ENCODE measurements around the gene USPL1.
A peak's percentile ranks its signal among the peaks of the same experiment; 100 is the strongest.
"Not testable (repeated sequence)": the region's sequence is repeated elsewhere in the genome, so short reads cannot be mapped to it uniquely, and the experiment has no call there.

USPL1 gene

DNA sequence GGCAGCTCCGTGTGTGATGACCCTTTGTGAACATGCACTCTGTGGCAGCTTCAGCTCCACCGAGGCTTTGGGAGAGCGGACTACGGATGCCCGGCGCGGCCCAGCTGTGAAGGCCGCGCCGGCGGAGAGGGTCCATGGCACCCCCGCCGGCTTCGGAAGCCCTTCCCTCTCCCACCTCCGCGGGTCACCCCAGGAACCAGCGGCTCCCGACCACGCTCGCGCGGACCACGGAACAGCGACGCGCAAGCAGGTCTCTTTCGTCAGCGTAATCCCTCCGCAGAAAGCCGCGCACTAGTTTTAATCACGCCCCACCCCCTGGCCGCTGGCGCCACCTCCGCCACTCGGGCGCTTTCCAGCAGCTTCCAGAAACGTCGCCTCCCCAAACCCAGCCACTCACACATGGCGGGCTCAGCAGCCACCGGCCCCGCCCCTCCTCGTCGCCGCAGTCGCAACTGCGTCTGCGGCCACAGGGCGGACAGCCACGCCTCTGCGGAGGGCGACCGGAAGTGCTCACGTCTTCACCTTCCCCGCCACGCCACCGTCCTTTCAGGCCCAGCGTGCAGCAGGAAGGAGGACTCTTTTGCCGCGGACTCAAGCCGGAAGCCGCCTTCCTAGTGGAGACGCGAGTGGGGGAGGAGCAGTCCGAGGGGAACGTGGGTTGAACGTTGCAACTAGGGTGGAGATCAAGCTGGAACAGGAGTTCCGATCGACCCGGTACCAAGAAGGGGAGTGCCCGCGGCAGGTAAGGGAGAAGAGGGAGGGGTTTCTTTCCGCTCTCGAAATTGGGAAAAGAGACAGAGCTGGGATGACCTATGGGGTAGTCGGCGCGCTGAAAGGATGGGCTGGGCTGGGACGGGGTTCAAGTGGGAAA is at the start of gene USPL1:
Gene USPL1 (plus strand): TSS at position 606 of the 871 bp plus-strand sequence. CDS start 3,221 bp downstream, outside the sequence.
- peak; percentile 99 for DNase-seq (ENCODE audit: low read depth)

DNA sequence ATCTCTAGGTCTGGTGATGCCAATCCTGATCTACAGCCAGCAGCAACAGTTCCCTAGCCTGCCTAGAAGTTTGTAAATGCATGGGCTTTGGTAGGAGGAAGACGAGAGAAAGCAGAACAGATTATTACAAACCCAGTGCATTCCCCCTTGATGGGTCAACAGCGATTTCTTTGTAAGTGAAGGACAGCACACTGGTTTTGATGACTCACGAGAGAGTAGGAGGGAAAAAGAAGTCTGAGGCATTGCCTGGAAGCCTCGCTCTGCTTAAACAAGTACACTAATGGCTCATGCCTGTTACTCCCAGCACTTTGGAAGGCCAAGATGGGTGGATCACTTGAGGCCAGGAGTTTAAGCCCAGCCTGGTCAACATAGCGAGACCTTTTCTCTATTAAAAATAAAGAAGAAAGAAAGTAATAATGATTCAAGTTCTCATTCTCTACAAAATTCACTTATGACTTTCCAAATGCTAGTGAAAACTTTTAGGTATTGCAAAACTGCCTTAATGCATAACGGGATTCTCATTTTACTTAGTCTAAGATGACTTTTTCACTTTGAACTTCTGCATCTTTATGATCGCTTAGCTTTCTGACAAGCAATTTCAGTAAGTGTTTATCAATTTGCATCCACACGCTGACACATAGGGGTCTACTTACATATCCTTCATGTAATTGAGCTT is 47.7 kb upstream of the USPL1 start:
- peak; percentile 100 for DNase-seq (ENCODE audit: low read depth)

DNA sequence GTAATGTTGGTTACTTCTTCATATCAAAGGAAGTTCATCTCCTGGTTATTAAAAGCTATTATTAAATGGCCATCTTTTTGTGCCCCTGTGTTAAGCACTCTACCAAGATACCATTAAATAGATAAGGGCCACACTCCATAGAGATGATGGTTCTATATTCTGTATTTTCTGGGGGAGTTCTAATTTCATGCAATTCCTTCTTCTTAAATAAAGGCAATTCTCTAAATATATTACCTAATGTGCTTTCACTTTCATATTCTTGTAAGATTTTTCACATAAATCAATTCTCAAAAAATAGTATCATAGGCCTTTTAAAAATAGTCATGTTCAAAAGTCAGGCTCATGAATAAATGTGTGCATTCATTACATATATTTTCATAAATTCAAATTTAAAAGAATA is 47.0 kb upstream of the USPL1 start:
- DNase-seq (ENCODE audit: low read depth): no peak

DNA sequence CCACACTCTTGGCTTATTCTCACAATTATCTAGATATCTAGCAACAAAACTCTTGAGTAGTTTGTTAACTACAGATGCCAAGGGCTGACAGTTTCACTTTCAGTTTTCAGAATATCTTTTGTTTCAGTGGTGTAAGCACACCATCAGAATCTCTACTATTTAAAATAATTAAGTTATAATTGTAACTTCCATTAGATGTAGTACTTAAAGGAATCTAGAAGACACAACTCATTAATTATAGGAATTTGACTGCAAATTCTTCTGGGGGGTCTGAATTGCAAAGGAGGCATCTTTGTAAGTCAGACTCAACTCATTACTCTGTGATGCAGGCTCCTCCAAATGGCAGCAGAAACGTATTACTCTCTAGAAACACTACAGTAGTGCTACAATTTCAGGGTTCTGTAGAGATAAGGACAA is 44.9 kb upstream of the USPL1 start:
- DNase-seq (ENCODE audit: low read depth): peak; percentile 72

DNA sequence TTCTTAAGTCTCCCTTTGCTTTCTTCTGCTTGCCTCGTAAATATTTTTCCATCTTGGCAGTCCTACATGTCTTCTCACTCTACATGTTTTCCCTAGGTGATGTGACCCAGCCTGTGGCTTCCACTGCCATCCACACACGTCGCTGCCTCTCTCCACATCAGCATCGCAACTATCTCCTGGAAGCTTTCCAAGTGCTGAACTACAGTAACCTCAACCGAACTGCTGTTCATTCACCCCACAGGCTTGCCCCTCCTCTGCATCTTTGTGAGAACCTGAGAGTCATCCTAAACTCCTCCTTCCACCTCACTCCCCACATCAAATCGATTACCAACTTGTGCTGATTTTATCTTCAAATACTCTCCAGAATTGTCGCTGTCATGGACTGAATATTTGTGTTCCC is 41.2 kb upstream of the USPL1 start:
- peak; percentile 83 for DNase-seq (ENCODE audit: low read depth)

DNA sequence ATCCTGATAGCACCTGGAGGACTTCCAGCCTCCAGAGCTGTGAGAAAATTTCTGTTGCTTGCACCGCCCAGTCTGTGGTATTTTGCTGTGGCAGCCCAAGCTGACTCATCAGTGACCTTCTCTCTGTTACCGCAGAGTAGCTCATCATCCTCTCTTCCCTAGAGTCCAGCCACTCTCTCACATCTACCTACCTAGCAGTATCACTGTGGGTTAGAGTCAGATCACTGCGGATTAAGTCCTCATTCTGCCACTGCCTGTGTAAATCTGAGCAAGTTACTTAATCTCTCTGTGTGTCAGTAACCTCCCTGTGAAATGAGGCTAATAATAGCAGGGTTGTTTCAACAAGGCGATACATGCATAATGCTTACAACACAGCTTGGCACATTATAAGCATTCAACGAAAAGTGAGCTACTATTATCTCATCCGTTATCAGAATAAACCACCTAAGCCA is 40.3 kb upstream of the USPL1 start:
- DNase-seq (ENCODE audit: low read depth): peak; percentile 99

DNA sequence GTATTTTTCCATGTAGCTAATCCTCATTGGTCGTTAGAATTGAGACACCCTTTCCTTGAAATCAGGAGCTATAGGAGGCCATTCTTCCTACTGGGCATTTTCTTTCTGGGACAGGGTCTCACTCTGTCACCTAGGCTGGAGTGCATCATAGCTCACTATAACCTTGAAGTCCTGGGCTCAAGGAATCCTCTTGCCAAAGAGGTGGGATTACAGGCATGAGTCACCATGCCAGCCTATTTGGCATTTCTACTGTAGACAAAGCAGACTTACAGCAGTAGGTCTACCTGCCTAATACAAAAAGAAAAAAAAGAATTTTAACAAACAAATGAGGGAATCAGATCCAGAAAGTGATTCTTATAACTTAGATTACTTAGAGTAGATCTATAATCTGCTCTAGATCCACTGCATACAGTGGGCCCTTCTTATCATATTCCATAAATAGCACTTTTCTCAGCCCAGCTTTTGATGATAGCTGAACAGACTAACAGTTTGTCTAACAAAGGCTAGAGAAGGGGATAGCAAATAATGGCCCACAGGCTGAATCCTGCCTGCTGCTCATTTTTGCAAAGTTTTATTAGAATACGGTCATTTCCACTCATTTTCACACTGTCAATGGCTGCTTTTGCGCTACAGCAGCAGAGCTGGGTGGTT is 36.7 kb upstream of the USPL1 start:
- DNase-seq (ENCODE audit: low read depth): peak; percentile 66

DNA sequence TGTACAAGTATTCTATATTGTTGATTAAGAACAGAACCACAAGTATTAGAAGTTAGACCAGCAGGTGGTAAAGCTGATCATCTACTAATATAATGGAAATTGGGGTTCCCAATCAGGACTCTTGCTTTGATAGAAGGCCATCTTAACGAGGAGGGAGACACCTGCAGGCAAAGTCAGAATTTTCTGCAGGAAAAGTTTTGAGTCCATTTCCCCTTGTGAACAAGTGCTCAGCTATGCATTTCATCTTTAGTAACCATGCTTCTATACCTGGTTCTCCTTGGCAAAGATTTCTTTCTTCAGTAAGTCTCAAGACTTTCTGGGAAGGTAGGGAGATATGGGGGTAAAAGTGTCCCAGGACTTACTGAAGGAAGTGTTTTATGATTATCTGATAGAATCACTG is 36.1 kb upstream of the USPL1 start:
- DNase-seq (ENCODE audit: low read depth): peak; percentile 41

DNA sequence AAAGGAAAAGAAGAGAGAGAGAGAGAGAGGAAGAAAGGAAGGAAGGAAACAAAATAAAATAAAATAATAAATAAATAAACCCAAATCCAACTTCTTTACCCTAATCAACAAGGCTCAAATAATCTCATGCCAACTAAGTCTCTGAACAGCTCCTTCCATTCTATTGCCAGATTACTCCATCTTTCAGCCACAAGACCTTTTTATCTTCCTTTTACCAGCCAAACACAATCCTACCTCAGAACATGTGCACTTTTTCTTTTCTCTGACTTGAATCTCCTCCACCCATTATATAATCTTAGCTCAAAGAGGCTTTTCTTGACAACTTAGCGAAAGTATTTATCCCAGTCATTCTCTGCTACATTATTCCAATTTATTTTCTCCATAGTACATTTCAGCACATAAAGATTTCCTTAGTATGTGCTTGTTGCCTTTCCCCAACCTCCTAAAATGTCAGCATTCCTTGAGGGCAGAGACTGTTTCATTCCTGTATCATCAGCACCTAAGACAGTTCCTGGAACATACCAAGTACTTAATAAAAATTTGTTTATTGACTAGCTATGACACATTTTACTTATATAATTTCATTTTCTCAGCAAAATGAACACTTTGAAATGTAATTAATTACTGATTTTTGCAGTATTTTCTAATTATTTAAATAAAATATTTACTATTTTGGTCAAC is 33.5 kb upstream of the USPL1 start:
- DNase-seq (ENCODE audit: low read depth): peak; percentile 23

DNA sequence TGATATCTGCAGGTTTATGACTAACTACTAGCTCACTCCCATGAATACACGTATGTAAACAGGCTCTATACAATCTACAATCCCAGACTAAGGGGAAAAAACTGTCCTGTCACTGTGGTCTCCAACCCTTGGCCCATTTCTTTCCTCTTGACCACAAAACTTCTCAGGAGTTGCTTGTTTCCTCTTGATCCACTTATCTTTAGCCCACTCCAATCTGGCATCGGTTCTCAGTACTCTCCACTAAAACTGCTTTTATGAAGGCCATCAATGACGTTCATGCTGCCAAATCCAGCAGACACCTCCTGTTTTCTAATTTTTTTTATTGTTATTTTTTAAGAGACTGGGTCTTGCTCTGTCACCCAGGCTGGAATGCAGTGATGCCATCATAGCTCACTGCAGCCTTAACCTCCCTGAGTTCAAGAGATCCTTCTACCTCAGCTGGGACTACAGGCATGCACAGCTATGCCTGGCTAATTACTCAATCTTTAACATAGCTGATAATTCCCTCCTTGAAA is 31.9 kb upstream of the USPL1 start:
- peak; percentile 92 for DNase-seq (ENCODE audit: low read depth)

DNA sequence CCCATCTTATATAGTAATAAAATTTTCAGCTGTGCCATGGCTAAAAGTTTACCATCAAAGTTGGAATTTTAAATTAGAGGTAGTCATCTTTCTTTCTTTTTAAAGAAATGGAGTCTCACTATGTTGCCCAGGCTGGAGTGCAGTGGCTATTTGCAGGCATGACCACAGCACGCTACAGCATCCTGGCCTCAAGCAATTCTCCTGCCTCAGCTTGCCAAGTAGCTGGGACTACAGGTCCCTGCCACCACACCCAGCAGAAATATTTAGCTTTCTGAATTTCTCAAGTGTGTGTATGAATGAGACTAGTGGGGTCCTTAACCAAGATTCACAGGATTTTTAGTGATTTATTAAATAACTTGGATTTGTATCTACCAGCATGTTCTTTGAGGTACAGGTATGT is 30.5 kb upstream of the USPL1 start:
- no peak for DNase-seq (ENCODE audit: low read depth)

DNA sequence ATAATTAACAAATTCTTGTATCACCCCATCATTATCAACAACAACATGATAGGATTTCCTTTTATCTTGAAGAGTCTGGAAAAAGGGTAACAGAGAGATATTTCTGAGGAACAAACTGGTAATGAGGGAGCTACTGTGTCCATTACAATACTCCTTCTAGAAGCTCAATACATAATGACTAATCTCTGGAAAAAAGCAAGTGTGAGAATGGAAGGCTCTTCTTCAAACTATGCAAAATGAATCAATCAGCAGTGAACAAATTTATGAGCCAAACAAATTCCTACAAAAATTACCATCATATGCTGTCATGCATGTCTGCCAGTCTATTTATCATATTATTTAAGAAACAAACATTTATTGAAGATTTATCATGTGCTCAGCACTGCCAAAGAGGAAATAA is 30.0 kb upstream of the USPL1 start:
- no peak for DNase-seq (ENCODE audit: low read depth)

DNA sequence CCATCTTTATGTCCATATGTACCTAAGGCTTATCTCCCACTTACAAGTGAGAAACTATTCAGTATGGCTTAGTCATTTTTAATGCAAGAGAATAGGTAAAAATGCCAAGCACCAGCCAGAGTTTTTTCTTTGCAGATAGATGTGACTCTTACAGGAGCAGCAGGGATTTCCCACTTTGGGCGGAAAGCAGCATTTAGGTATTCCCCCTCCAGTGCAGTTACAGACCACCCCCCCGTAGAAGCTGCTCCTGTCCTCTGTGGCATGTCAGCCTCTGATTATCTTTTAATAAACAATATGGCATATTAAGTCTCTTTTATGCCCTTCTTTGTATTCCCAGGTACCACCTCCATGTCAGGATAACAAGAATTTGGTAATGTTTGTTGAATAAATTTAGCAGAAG is 24.7 kb upstream of the USPL1 start:
- DNase-seq (ENCODE audit: low read depth): no peak

DNA sequence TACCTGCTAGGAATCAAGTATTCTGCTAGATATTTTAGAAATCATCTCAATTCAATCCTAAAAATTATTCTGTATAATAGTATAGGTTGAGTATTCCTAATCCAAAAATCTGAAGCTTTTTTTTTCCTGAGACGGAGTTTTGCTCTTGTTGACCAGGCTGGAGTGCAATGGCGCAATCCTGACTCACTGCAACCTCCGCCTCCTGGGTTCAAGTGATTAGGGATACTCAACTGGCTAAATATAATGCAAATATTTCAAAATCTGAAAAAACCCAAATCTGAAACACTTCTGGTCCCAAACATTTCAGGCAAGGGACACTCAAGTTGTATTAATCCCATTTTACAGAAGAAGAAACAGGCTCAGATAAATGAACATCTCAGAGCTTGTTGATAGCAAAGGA is 17.2 kb upstream of the USPL1 start:
- peak; percentile 67 for DNase-seq (ENCODE audit: low read depth)

DNA sequence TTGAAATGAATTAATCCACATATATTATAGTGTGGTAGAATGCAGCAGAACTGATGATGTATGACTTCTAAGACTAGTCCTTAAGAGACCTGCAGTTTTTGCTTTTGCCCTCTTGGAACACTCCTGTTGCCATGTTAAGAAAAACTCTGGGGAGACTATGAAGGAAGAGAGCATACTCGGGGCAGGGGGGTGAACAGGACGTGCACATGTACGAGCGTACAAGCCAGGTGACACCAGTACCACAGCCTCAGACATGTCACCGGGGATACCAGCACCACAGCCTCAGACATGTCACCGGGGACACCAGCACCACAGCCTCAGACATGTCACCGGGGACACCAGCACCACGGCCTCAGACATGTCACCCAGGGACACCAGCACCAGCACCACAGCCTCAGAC is 15.9 kb upstream of the USPL1 start:
- no peak for DNase-seq (ENCODE audit: low read depth)

DNA sequence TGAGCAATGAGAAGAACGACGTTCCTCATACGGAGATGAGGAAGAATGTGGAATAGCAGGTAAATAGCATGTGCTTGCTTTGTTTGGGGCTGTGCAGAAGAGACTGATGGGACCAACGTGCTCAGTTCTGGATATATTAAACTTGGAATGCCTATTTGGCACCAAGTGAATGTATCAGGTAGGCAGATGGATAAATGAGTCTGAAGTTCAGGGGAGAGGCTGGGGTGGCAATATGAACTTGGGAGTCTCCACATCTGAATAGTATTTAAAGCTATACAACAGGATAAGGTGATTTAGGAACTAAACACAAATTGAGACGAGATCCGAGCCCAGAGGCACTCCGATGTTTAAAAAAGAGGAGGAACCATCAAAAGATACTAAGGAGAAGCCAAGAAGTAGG is 12.7 kb upstream of the USPL1 start:
- no peak for DNase-seq (ENCODE audit: low read depth)

DNA sequence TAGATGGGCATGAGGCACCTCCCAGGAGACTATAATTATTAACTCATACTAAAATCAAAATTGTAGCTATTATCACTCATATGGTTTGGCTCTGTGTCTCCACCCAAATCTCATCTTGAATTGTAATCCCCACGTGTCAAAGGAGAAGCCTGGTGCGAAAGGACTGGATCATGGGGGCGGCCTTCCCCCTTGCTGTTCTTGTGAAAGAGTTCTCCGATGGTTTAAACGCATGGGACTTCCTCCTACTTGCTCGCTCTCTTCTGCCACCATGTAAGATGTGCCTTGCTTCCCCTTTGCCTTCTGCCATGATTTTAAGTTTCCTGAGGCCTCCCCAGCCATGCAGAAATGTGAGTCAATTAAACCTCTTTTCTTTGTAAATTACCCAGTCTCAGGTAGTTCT is 10.5 kb upstream of the USPL1 start:
- DNase-seq (ENCODE audit: low read depth): not testable (repeated sequence)

DNA sequence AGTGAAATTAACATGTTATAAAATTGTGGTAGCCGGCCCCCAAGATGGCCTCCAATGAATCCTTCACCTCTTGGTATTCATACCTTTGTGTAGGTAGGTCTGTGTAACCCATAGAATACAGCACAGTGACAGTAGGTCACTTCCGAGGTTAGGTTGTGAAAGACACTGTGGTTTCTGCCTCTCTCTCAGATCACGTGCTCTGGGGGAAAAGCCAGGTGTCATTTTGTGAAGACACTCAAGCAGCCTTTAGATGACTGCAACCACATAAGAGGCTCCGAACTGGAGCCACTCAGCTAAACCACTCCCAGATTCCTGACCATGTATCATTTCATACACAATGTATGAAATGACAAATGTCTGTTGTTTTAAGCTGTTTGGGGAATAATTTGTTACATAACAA is 9.8 kb upstream of the USPL1 start:
- DNase-seq (ENCODE audit: low read depth): no peak

DNA sequence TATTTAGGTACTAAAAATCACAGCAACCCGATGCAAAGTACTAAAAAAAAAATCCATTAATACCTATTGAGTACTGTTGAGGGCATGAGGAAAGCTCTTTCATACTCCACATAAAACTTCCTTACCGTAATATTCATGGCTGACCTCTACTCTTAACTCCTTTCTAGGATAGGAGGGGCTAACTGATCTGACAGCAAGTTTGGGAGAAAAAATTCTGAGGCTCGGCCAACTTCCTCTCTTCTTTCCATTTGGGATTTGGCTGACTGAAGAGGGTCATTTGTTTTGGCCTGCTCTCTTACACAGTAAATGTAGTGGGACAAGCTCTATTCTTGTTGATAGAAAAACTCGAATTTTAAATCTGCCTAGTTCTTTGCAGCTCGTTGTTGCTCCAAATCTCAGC is 9.4 kb upstream of the USPL1 start:
- DNase-seq (ENCODE audit: low read depth): no peak

DNA sequence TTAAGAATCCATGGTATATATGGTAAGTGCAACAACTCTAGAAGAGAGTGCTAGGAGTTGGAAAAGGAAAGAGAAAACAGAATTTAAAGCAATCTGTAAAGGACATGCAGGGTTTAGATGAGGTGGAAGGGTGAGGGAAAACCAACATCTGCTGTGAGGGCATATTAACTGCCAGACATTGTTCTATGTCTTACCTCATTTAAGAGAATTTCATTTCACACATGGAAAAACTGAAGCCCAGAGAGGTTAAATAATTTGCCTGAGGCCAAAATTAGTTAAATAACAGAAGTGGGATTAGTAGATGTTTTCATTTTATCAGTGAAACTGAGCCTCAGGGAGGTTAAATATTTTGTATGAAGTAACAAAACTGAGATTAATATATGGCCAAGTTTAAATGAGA is 7.4 kb upstream of the USPL1 start:
- no peak for DNase-seq (ENCODE audit: low read depth)

DNA sequence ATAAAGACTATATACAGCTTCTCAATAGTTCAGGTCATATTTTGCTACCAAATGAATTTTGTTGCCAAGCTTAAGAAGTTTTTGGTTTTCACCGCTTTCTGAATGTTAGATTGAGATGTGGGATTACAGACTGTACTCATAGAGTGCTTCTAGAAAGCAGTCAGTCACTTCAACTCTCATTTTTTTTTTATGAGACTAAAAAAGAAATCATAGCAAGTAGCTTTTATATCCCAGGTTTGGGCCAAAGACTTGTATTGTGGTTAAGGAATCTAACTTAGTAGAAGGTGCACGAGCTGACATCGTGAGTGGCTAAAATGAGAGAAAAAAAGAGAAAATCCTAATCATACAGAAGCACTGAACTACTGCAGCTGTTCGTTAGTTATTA is 2.2 kb upstream of the USPL1 start:
- peak; percentile 16 for DNase-seq (ENCODE audit: low read depth)

DNA sequence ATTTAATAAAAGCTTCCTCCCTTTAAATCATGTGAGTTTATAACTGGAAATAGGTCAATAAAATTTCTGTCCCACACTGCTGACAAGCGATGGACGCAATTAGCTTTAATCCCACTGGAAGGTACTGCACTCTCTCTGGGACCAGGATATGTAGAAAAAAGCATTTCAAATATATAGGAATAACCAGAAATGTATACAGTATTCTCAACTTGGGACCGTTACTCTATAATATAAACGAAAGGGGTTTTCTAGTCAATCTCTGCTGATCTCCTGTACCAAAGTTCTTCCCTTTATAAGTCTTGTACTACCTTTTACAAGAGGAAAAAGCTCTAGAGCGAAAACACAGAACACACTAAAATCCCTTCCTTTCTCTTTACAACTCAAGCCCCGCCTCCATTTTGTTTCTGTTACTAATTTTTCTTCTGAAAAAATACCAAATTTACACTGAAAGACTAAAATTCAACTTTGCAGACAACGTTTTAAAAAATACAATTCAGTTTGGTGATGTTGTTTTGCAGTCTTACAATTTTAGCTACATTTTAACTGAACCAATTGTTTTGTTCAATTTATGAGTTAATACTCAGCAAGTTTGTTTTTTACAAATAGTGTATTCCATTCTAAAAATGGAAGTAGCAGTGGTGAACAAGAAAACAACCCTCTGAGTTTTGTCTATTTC is 1.7 kb upstream of the USPL1 start:
- peak; percentile 47 for DNase-seq (ENCODE audit: low read depth)
